IMR-90 (cell line): ENCODE results near the gene FOXP1. TPM values are rescaled to one million over a fixed set of nuclear protein-coding genes. Genes with fewer than 3 reads are reported as not detected.

Source experiments
- ATAC-seq: fragments of 200-7000 bp; cut with Tn5 transposase; 2 replicates; pipeline ENCODE4 v1.9.1; 2020; ENCODE audit warnings: low read depth, mild to moderate bottlenecking, moderate library complexity
- BruUV-seq: library from RNA; stranded (reverse); fragments of 400-500 nt; replicated peaks from 2 replicates; lab custom pipeline; 2021; lab: Mats Ljungman, UMichigan
- CTCF ChIA-PET: fragments of 300-600 bp; formaldehyde crosslinking; extraction: SDS; loops from one replicate; lab custom pipeline; 2021; ENCODE audit warnings: antibody characterized with exemption; lab: Yijun Ruan, JAX
- POLR2A ChIA-PET: fragments of 300-600 bp; sonication (Branson Sonifier 250); formaldehyde crosslinking; loops from one replicate; lab custom pipeline; 2022; ENCODE audit warnings: antibody characterized with exemption; ENCODE audit not compliant: unreplicated experiment; lab: Charles Lee
- DNase-seq: peaks from one replicate; pipeline ENCODE4 v3.0.0; 2013
- H2AFZ ChIP-seq: replicated peaks from 2 replicates; pipeline ENCODE3; 2013; ENCODE audit warnings: low read length, mild to moderate bottlenecking; ENCODE audit not compliant: poor library complexity
- H2AK5ac ChIP-seq: 2 replicates; pipeline ENCODE4 v1.6.1; 2013; ENCODE audit warnings: low read depth, low read length, inconsistent platforms
- H2AK9ac ChIP-seq: replicated peaks from 2 replicates; pipeline ENCODE3; 2013; ENCODE audit warnings: mild to moderate bottlenecking, low read depth, low read length, moderate library complexity; ENCODE audit not compliant: poor library complexity
- H2BK120ac ChIP-seq: 2 replicates; pipeline ENCODE4 v1.6.1; 2013; ENCODE audit warnings: low read depth, low read length, inconsistent platforms
- H2BK15ac ChIP-seq: 3 replicates; pipeline ENCODE4 v1.6.1; 2013; ENCODE audit warnings: low read depth, low read length, inconsistent platforms
- H2BK20ac ChIP-seq: 2 replicates; pipeline ENCODE4 v1.6.1; 2013; ENCODE audit warnings: low read depth, mild to moderate bottlenecking, inconsistent platforms, low read length, moderate library complexity
- H2BK5ac ChIP-seq: 2 replicates; pipeline ENCODE4 v1.6.1; 2013; ENCODE audit warnings: mild to moderate bottlenecking, low read depth, low read length, inconsistent platforms; ENCODE audit not compliant: poor library complexity, severe bottlenecking
- H3K14ac ChIP-seq: replicated peaks from 2 replicates; pipeline ENCODE4 v1.6.1; 2013; ENCODE audit warnings: low read depth, low read length, inconsistent platforms
- H3K18ac ChIP-seq: 2 replicates; pipeline ENCODE4 v1.6.1; 2013; ENCODE audit warnings: low read depth, low read length, control low read depth
- H3K23ac ChIP-seq: 2 replicates; pipeline ENCODE4 v1.6.1; 2013; ENCODE audit warnings: low read depth, low read length, inconsistent platforms
- H3K27ac ChIP-seq: 2 replicates; pipeline ENCODE4 v1.5.1; 2013; ENCODE audit warnings: mild to moderate bottlenecking, control low read depth, low read length; ENCODE audit not compliant: insufficient read depth
- H3K27me3 ChIP-seq: 2 replicates; pipeline ENCODE4 v1.6.1; 2013; ENCODE audit warnings: low read length; ENCODE audit not compliant: control insufficient read depth, insufficient read depth
- H3K36me3 ChIP-seq: 2 replicates; pipeline ENCODE4 v1.6.1; 2013; ENCODE audit warnings: low read length, mixed read lengths; ENCODE audit not compliant: control insufficient read depth, insufficient read depth
- H3K4ac ChIP-seq: 2 replicates; pipeline ENCODE4 v1.6.1; 2013; ENCODE audit warnings: low read depth, low read length, inconsistent platforms
- H3K4me1 ChIP-seq: 2 replicates; pipeline ENCODE4 v1.6.1; 2013; ENCODE audit warnings: low read length, mixed read lengths; ENCODE audit not compliant: control insufficient read depth, insufficient read depth
- H3K4me2 ChIP-seq: 2 replicates; pipeline ENCODE4 v1.6.1; 2013; ENCODE audit warnings: low read depth, mild to moderate bottlenecking, control low read depth, low read length, moderate library complexity
- H3K4me3 ChIP-seq: 2 replicates; pipeline ENCODE4 v1.5.1; 2013; ENCODE audit warnings: low read depth, mild to moderate bottlenecking, control low read depth, low read length, moderate library complexity; ENCODE audit not compliant: insufficient read depth
- H3K56ac ChIP-seq: 2 replicates; pipeline ENCODE4 v1.6.1; 2013; ENCODE audit warnings: low read length, inconsistent platforms; ENCODE audit not compliant: insufficient read depth; ENCODE audit errors: extremely low read depth
- H3K79me1 ChIP-seq, 2 experiments: 2 replicates each; pipeline ENCODE4 v1.6.1; 2013; ENCODE audit warnings: low read length in 2 of 2, inconsistent platforms in 1 of 2, low read depth in 1 of 2
- H3K9ac ChIP-seq: 2 replicates; pipeline ENCODE4 v1.6.1; 2013; ENCODE audit warnings: low read depth, low read length, control low read depth
- H3K9me1 ChIP-seq: 2 replicates; pipeline ENCODE4 v1.6.1; 2013; ENCODE audit warnings: low read length, inconsistent platforms; ENCODE audit not compliant: insufficient read depth
- H3K9me3 ChIP-seq: 2 replicates; pipeline ENCODE4 v1.6.1; 2013; ENCODE audit warnings: low read length; ENCODE audit not compliant: control insufficient read depth, insufficient read depth
- H4K20me1 ChIP-seq: 2 replicates; pipeline ENCODE4 v1.6.1; 2013; ENCODE audit warnings: low read length, inconsistent platforms; ENCODE audit not compliant: insufficient read depth
- H4K5ac ChIP-seq: 2 replicates; pipeline ENCODE4 v1.6.1; 2013; ENCODE audit warnings: mild to moderate bottlenecking, low read depth, low read length, control low read depth
- H4K8ac ChIP-seq, 2 experiments: 2 replicates each; pipeline ENCODE4 v1.6.1; 2013; ENCODE audit warnings: low read depth in 2 of 2, low read length in 2 of 2, control low read depth in 1 of 2, inconsistent platforms in 1 of 2
- H4K91ac ChIP-seq: 2 replicates; pipeline ENCODE4 v1.6.1; 2013; ENCODE audit warnings: low read depth, low read length, inconsistent platforms; ENCODE audit not compliant: insufficient read depth
- BHLHE40 ChIP-seq: fragments of 150-350 bp; IDR thresholded peaks from 2 replicates; pipeline ENCODE4 v1.6.1; 2016; ENCODE audit warnings: mild to moderate bottlenecking, low read depth, low read length
- CEBPB ChIP-seq: IDR thresholded peaks from 2 replicates; pipeline ENCODE4 v1.6.1; 2012; ENCODE audit warnings: low read depth, low read length, improper control_type of control experiment
- CHD1 ChIP-seq: IDR thresholded peaks from 2 replicates; pipeline ENCODE4 v1.6.1; 2012; ENCODE audit warnings: low read depth, low read length, improper control_type of control experiment
- FOS ChIP-seq: fragments of 150-350 bp; IDR thresholded peaks from 2 replicates; pipeline ENCODE4 v1.6.1; 2016; ENCODE audit warnings: low read depth, low read length
- MAFK ChIP-seq: IDR thresholded peaks from 2 replicates; pipeline ENCODE4 v1.6.1; 2012; ENCODE audit warnings: low read depth, low read length, improper control_type of control experiment
- MAZ ChIP-seq: IDR thresholded peaks from 2 replicates; pipeline ENCODE4 v1.6.1; 2012; ENCODE audit warnings: low read depth, mild to moderate bottlenecking, low read length, improper control_type of control experiment, moderate library complexity, borderline replicate concordance
- MXI1 ChIP-seq: IDR thresholded peaks from 2 replicates; pipeline ENCODE4 v1.6.1; 2012; ENCODE audit warnings: low read depth, mild to moderate bottlenecking, low read length, moderate library complexity, borderline replicate concordance
- NFE2L2 ChIP-seq: fragments of 150-350 bp; IDR thresholded peaks from 2 replicates; pipeline ENCODE4 v1.6.1; 2016; ENCODE audit warnings: low read depth, mild to moderate bottlenecking, low read length
- POLR2A ChIP-seq: IDR thresholded peaks from 2 replicates; pipeline ENCODE4 v1.6.1; 2012; ENCODE audit warnings: mild to moderate bottlenecking, low read depth, low read length
- RAD21 ChIP-seq: IDR thresholded peaks from 2 replicates; pipeline ENCODE4 v1.6.1; 2012; ENCODE audit warnings: low read length, improper control_type of control experiment
- RCOR1 ChIP-seq: IDR thresholded peaks from 2 replicates; pipeline ENCODE4 v1.6.1; 2012; ENCODE audit warnings: mild to moderate bottlenecking, low read length, improper control_type of control experiment; ENCODE audit not compliant: insufficient replicate concordance
- RFX5 ChIP-seq: IDR thresholded peaks from 2 replicates; pipeline ENCODE4 v1.8.0; 2012; ENCODE audit warnings: low read depth, mild to moderate bottlenecking, low read length, moderate library complexity
- SMC3 ChIP-seq: fragments of 150-350 bp; IDR thresholded peaks from 2 replicates; pipeline ENCODE4 v1.6.1; 2016; ENCODE audit warnings: low read depth, mild to moderate bottlenecking, antibody characterized with exemption, low read length, moderate library complexity
- WGBS, 2 experiments: methylation state at CpG; one replicate each; pipeline versions ENCODE4 v1.1.5 to v1.1.7; 2013; ENCODE audit warnings: missing lambda C conversion rate in 2 of 2; ENCODE audit not compliant: insufficient read length in 1 of 2; ENCODE audit errors: extremely low coverage in 2 of 2; 5-methylcytosine and 5-hydroxymethylcytosine counted together
- dilution Hi-C: fragments of 300-500 bp; cut with HindIII; formaldehyde crosslinking; loops from one replicate; pipeline ENCODE4 v1.14.3; 2018; ENCODE audit warnings: low sequenced_read_pairs; ENCODE audit not compliant: unreplicated experiment
- in situ Hi-C: fragments of 300-500 bp; cut with MboI; formaldehyde crosslinking; loops from 3 replicates; pipeline ENCODE4 v1.14.3; 2019; ENCODE audit warnings: low sequenced_read_pairs, inconsistent platforms, mixed read lengths
- intact Hi-C: fragments of 100-400 bp; cut with micrococcal nuclease; formaldehyde crosslinking; loops from 2 replicates; pipeline ENCODE4 v1.10.0; 2022
- polyA plus RNA-seq, 3 experiments: library from polyadenylated mRNA; depleted of rRNA; stranded (reverse); fragments of >200 nt; gene quantifications; 2 replicates each; pipeline ENCODE4 v1.2.3, GENCODE V29; 2012; ENCODE audit warnings: low replicate concordance in 1 of 3
- total RNA-seq: library from RNA; depleted of rRNA; stranded (reverse); fragments of >200 nt; gene quantifications from 2 replicates; pipeline ENCODE4 v1.2.3, GENCODE V29; 2012
- TF ChIP-seq, protein P1 (sequence below): fragments of 150-350 bp; IDR thresholded peaks from 2 replicates; pipeline ENCODE4 v1.6.1; 2016; ENCODE audit warnings: low read depth, mild to moderate bottlenecking, low read length, moderate library complexity, borderline replicate concordance
- TF ChIP-seq, protein P2 (sequence below): fragments of 150-350 bp; IDR thresholded peaks from 2 replicates; pipeline ENCODE4 v1.6.1; 2017; ENCODE audit warnings: mild to moderate bottlenecking, antibody characterized with exemption, low read length, low read depth
- TF ChIP-seq, protein P3 (sequence below): conservative IDR thresholded peaks from 2 replicates; pipeline ENCODE4 v1.5.1; 2012; ENCODE audit warnings: mild to moderate bottlenecking, low read depth, low read length, improper control_type of control experiment

The FOXP1 gene
- total and polyA plus RNA-seq, 2 of the 4 experiments (the other 2 are of a cell fraction): 37.0 to 132 TPM

GRCh38 chr3:71485896-71486295 is 97.6 kb downstream of the FOXP1 start:
- DNase-seq (no peak), ATAC-seq (no peak)
- Histone ChIP-seq H2AFZ (no peak overlapping the region), H3K4me2 (no peak overlapping the region), H4K8ac (no peak overlapping the region), H2BK20ac (no peak overlapping the region), H3K4me1 (no peaks in the 10 kb centered on the region), H2AK9ac (no peak overlapping the region), H2BK5ac (no peak overlapping the region), H2BK120ac (no peak overlapping the region), H3K9ac (no peak overlapping the region), H3K4ac (no peak overlapping the region), H4K5ac (no peak overlapping the region), H3K27ac (no peak overlapping the region), H4K91ac (no peak overlapping the region), H3K36me3 (peaks cover 2% of the 10 kb centered on the region), H3K56ac (no peak overlapping the region), H4K20me1 (no peaks in the 10 kb centered on the region), H3K27me3 (no peaks in the 10 kb centered on the region), H3K9me3 (peaks cover under 1% of the 10 kb centered on the region; the same call in 1 of the 2 replicates), H3K14ac (no peak overlapping the region), H3K18ac (no peak overlapping the region), H2AK5ac (no peak overlapping the region), H2BK15ac (no peak overlapping the region), H3K23ac (no peak overlapping the region), H3K79me1 (peaks cover 11 to 19% of the 10 kb centered on the region in 2 experiments; a peak in 3 of 4 replicates), H3K9me1 (no peaks in the 10 kb centered on the region), H3K4me3 (no peak overlapping the region)
- BruUV-seq: no TSS peak
- in situ Hi-C loops (no loop called here), intact Hi-C loops (no loop called here), dilution Hi-C loops (no loop called here)
- TF ChIP-seq, protein P1, sequence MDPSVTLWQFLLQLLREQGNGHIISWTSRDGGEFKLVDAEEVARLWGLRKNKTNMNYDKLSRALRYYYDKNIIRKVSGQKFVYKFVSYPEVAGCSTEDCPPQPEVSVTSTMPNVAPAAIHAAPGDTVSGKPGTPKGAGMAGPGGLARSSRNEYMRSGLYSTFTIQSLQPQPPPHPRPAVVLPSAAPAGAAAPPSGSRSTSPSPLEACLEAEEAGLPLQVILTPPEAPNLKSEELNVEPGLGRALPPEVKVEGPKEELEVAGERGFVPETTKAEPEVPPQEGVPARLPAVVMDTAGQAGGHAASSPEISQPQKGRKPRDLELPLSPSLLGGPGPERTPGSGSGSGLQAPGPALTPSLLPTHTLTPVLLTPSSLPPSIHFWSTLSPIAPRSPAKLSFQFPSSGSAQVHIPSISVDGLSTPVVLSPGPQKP: no peak
- TF ChIP-seq, protein P2, sequence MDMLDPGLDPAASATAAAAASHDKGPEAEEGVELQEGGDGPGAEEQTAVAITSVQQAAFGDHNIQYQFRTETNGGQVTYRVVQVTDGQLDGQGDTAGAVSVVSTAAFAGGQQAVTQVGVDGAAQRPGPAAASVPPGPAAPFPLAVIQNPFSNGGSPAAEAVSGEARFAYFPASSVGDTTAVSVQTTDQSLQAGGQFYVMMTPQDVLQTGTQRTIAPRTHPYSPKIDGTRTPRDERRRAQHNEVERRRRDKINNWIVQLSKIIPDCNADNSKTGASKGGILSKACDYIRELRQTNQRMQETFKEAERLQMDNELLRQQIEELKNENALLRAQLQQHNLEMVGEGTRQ: no peak
- TF ChIP-seq CEBPB (no peak), SMC3 (no peak), CHD1 (no peak), MXI1 (no peak), FOS (no peak), NFE2L2 (no peak), MAZ (no peak), POLR2A (no peak), BHLHE40 (no peak), MAFK (no peak), RFX5 (no peak), RCOR1 (no peak), RAD21 (no peak)
- TF ChIP-seq, protein P3, sequence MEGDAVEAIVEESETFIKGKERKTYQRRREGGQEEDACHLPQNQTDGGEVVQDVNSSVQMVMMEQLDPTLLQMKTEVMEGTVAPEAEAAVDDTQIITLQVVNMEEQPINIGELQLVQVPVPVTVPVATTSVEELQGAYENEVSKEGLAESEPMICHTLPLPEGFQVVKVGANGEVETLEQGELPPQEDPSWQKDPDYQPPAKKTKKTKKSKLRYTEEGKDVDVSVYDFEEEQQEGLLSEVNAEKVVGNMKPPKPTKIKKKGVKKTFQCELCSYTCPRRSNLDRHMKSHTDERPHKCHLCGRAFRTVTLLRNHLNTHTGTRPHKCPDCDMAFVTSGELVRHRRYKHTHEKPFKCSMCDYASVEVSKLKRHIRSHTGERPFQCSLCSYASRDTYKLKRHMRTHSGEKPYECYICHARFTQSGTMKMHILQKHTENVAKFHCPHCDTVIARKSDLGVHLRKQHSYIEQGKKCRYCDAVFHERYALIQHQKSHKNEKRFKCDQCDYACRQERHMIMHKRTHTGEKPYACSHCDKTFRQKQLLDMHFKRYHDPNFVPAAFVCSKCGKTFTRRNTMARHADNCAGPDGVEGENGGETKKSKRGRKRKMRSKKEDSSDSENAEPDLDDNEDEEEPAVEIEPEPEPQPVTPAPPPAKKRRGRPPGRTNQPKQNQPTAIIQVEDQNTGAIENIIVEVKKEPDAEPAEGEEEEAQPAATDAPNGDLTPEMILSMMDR: no peak
- WGBS, 2 experiments: no CpG with 5 or more reads among the region's 1 CpG
- ChIA-PET CTCF (interaction anchor here (0.7 kb wide), 1 partner anchor 346 kb away, joined by 6 read pairs; no protein-coding TSS in a partner anchor), POLR2A (no interaction called here)
